ENCODE data around the gene TMEM150B. TPM values are rescaled to one million over a fixed set of nuclear protein-coding genes. Genes with fewer than 3 reads are reported as not detected.

Gene TMEM150B
- total and polyA plus RNA-seq, 2 of the 13 experiments (the other 11 are each of a cell fraction or from before 2014, with no cell fraction given), result 1.3 to 1.8 TPM

- in situ Hi-C loops (cut with HindIII; ENCODE audit: extremely low pct_ligation_motif_present, low pct_unique_long_range_greater_than_20kb) (no loop called here), intact Hi-C loops (cut with micrococcal nuclease; ENCODE audit: unreplicated experiment) (no loop called here)
- Histone ChIP-seq H3K27me3 (ENCODE audit: control insufficient read depth in 1 of 2, insufficient read depth in 2 of 2, low read length in 2 of 2) (peaks cover 0 to 29% of the 10 kb centered on the region in 2 experiments; a peak in 4 of 5 replicates), H2AFZ (ENCODE audit: low read length) (no peak overlapping the region), H3K9me3 (ENCODE audit: low read length) (no peaks in the 10 kb centered on the region), H3K36me3 (replicated peaks in 1 of 2; ENCODE audit: control insufficient read depth in 1 of 2, insufficient read depth in 2 of 2, low read length in 2 of 2) (no peaks in the 10 kb centered on the region), H3K79me2 (ENCODE audit: insufficient read depth, low read length) (no peaks in the 10 kb centered on the region), H3K9ac (ENCODE audit: insufficient read depth, low read depth, low read length) (no peak overlapping the region), H3K27ac (ENCODE audit: extremely low read length, insufficient read depth, low read length) (no peak overlapping the region), H3K4me2 (ENCODE audit: low read depth, low read length) (no peak overlapping the region; the same call in 1 of the 2 replicates), H3K4me3 (replicated peaks in 1 of 3; ENCODE audit: insufficient read depth in 1 of 3, low read depth in 2 of 3, low read length in 3 of 3) (peak overlapping the region in 1 of 3 experiments; percentile 40; a peak in 1 of 6 replicates), H3K4me1 (ENCODE audit: insufficient read depth, low read length) (peaks cover 40% of the 10 kb centered on the region), H4K20me1 (ENCODE audit: insufficient read depth, low read length) (no peaks in the 10 kb centered on the region)
- BruUV-seq (replicated peaks), result no TSS peak
- TF ChIP-seq ZNF687 (CRISPR knock-in tag; IDR thresholded peaks at IDR 0.05) (peak; percentile 19; the same call in 1 of the 2 replicates), ZNF275 (CRISPR knock-in tag; IDR thresholded peaks at IDR 0.05; ENCODE audit: borderline replicate concordance) (no peak), KDM5A (IDR thresholded peaks at IDR 0.05; ENCODE audit: borderline replicate concordance, low read length) (no peak), ZNF335 (CRISPR knock-in tag; IDR thresholded peaks at IDR 0.05) (no peak), DPF2 (CRISPR knock-in tag; IDR thresholded peaks at IDR 0.05; ENCODE audit: borderline replicate concordance, low read depth) (no peak), ZMAT5 (CRISPR knock-in tag; IDR thresholded peaks at IDR 0.05; ENCODE audit: borderline replicate concordance, low read depth) (no peak), ZFX (CRISPR knock-in tag; IDR thresholded peaks at IDR 0.05; ENCODE audit: low read depth) (no peak), SP4 (CRISPR knock-in tag; IDR thresholded peaks at IDR 0.05) (no peak), UBTF (CRISPR knock-in tag; IDR thresholded peaks at IDR 0.05) (peak; percentile 33; the same call in 1 of the 2 replicates), TARDBP (CRISPR knock-in tag; IDR thresholded peaks at IDR 0.05) (no peak), ELF3 (CRISPR knock-in tag; IDR thresholded peaks at IDR 0.05) (no peak)
- DNase-seq (ENCODE audit: low spot score) (no peak), FAIRE-seq (no peak), ATAC-seq (peak; percentile 54)
- CTCF ChIA-PET (ENCODE audit: low intra/inter-chr PET ratio, low total read pairs), result no interaction called here
- POLR2A ChIA-PET, result no interaction called here
- WGBS (ENCODE audit: low lambda C conversion rate), result 8% methylated on average over 15 of the region's 18 CpGs
Observed at GRCh38 chr19:55285229-55285890, 39.8 kb downstream of the TMEM150B start.

Data from HepG2 (cell line).